HL-60/S4 (cell line): ENCODE measurements around the gene LRP2.

Experiments
- in situ Hi-C: fragments of 300-500 bp; cut with MboI; formaldehyde crosslinking; loops from 2 replicates; pipeline ENCODE4 v1.14.3; 2022; ENCODE audit warnings: low sequenced_read_pairs

Gene LRP2

GRCh38 chr2:169131587-169132512 lies 230.5 kb downstream of the LRP2 start:
- in situ Hi-C loops = loop anchor here (10.0 kb wide), 1 partner anchor 167 kb away; no protein-coding TSS in a partner anchor

DNA sequence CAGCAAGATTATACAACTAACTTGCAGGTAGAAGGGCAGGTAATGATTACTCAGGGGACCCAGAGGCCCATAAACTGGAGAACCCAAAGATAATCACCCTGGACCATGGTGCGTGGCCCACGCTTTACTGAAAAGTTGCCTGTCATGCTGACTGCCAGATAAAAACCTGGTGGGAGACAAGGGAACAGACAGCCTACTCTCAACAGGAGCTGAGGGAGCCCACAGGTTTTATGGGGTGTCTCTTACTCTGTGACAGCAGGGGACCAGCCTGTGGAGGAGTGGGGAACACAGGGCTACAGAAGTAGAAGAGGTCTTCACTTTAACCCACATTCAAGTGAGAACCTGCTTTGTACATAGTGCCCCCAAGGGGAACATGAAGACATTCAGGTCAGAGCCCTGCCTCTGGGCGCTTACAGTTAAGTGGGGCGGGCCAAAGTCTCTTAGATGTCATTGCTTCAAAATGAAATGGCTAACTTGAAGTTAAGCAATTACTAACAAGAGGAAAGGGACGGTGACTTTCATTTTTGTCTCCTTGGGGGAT lies 232.6 kb downstream of the LRP2 start:
- in situ Hi-C loops = loop anchor here (10.0 kb wide), 1 partner anchor 165 kb away; no protein-coding TSS in a partner anchor

GRCh38 chr2:169119851-169120250 lies 242.5 kb downstream of the LRP2 start:
- in situ Hi-C loops = no loop called here

- in situ Hi-C loops = no loop called here
These were observed 243.1 kb downstream of the LRP2 start for GRCh38 chr2:169119123-169119760.

- in situ Hi-C loops = no loop called here
These were observed 244.3 kb downstream of the LRP2 start for GRCh38 chr2:169118060-169118459.

- in situ Hi-C loops = no loop called here
These were observed 245.3 kb downstream of the LRP2 start for GRCh38 chr2:169116993-169117392.

GRCh38 chr2:169116327-169116726 lies 246.0 kb downstream of the LRP2 start:
- in situ Hi-C loops = no loop called here

DNA sequence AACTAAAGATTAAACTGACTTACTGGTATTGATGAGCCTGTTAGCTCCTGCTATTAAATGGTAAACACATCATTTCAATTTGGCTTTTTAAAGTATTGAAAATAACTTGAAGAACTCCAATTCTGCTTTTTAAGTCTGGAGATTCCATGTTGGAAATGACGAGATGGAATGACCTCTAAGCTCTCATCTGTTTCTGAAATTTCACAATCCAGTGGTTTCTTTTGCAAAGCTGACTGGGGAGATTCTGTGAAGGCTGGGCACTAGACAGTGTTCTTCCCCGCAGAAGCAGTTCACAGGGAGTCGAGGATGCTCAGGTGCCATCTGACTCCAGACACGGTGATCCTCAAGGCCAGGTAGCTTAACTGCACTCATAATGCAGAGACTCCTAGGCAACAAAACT lies 248.3 kb downstream of the LRP2 start:
- in situ Hi-C loops = no loop called here

DNA sequence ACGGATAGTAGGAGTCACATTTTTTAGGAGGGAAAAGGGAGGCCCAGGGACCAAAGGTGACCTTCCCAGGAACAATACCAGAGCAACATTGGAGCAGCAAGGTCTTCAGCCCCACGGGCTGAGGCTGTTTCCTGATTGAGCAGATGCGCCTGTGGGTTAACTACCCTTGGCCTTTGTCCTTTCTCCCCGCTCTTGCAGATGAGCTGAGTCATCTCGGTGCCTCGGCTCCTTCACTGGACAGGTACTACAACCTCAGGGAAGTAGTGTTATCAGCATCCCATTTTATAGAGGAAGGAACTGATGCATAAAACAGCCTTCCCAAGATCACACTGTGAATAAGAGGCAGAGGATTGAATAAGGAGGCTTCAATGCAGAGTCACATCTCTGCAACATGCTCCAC lies 249.5 kb downstream of the LRP2 start:
- in situ Hi-C loops = no loop called here

DNA sequence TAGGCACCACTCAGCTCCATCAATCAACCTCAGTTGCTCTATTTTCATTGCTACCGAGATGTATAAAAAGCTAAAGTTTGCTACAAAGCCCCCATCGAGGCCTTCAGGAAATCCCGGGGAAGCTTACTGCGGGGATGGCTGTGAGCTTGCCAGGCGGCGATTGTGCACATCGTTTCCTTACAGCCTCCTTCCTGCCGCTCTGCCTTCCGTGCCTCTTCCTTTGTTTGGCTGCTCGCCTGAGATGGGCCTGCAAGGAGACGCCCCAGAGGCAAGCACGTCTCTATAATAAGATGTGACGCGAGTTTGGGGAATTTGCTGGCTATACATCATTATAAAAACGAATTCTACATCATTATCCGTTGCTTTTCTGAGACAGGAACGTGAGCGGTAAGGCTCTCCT lies 251.4 kb downstream of the LRP2 start:
- in situ Hi-C loops = no loop called here

GRCh38 chr2:169110419-169110818 lies 251.9 kb downstream of the LRP2 start:
- in situ Hi-C loops = no loop called here

DNA sequence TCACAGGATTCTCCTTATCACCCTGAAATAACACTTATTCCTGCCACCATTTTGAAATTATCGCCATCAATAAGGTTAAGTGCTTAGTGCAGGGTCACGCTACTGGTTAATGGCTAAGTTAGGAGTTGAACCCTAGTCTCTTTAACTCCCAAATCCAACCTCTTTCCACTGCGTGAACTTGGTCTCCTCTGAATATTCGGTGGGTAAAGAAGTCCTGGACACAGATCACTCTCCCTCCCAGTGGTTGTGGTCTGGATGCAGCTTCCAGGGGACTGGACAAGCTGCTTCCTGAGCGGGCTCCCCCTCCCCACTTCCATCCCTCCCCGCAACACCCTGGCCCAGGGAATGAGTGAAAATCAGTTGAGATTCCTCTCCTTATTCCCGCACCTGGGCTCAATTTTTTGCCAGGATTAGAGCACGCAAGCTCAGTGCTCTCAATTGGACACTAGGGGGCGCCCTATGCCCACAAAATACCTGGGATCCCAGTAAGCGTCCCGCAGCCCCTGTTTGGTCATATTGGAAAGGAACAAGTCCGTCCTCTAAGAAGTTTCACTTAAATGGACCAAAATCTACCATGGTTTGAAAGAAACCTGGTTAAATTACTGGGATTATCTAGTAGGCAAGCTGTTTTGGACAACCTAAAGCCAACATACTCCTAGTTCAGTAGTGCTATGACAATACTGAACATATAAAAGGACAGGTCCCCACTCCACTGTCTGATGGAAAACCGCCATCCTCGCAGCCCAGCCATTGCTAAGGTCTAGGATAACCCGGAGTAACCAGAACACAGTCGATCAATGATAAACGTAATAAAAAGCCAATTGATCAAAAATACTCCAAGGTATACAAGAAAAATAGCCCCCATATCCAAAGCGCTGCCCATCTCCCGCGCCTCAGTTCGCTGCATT lies 252.6 kb downstream of the LRP2 start:
- in situ Hi-C loops = no loop called here

DNA sequence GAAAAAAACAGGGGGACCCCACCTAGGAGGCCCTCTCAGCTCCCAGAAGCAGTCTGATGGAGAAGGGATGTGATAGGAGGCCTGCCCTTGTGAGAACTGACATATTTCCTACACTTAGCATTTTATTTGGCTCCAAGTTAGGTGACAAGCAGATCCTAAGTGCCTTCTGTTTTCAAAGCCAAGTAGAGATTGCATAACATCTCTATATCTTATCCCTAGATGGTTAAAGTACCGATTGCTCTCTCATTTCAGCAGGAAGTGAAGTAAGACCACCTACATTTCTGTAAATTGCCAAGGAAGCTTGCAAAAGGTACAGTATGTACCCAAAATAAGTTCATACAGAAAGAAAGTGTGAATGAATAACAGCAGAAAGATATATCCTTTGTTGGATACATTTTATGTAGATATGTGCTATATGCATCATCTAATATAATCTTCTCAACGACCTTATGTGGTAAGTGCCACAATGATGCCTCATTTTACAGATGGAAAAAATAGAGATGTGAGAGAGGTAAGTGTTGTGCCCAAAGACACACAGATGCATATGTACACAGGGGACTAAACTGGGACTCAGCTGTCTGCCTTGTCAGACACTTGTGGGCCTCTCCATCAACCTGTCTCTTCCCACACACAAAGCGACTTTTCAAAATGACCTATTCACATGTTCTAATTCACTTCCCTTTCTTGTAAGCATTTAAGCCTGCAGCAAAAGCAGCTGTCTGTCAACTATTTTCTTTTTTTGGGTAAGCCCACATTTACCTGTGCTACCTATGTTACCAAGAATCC lies 254.0 kb downstream of the LRP2 start:
- in situ Hi-C loops = no loop called here

DNA sequence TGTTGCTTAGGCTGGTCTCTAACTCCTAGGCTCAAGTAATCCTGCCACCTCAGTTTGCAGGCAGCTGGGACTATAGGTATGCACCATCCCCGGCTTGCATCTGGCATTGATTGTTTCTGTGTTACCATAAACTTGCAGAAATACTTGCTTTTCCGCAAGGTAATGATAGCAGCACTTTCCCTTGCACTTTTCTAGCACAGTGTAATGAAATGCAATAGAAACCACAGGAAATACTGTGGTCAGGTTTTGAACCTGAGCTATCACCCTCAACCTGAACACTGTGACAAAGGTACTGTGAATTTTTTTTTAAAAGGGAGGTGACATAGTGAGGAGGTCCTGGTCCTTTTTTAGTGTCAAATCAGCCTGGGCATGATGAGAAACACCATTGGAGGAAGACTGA lies 254.7 kb downstream of the LRP2 start:
- in situ Hi-C loops = no loop called here

DNA sequence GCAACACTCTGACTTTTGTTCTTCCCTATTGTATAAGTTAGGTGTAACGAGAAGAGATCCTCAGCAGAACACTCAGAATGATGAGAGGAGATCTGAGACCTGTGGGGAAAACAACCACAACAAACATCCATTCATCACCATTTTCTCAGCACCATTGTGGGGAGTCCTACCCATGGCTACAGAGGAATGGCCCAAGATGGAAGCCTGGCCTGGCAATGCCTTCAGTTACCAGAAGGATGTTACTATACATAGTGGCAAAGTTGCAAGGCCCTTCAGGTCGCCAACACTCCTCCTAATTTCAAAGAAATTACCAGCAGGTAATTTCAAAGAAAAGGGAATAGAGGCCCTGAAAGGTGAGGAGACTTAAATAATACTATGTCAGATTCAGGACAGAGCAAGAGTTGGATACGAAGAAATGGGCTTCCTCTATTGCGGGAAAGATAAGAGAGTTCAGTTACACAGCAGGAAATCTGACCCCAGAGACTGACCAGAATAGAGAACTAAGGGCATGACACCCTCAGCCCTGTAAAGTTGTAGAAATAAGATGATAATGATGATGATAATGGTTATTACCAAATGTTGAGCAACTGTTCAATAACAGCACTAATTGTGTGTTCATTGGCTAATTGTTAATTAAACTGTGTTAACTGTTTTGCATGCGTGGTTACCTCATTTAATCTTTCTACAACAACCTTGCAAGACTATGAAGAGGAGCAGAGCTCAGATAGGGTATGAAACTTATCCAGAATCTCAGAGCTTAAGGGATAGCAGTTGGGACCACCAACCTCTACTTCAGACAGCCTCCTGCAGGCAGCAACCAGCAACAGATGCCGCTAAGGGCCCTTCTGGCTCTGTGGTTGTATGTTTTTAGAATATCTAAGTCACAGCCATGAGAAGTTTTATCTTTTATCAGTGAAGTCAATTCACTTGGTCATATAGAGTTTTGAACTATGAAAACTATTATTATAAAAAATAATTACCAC lies 255.5 kb downstream of the LRP2 start:
- in situ Hi-C loops = no loop called here

DNA sequence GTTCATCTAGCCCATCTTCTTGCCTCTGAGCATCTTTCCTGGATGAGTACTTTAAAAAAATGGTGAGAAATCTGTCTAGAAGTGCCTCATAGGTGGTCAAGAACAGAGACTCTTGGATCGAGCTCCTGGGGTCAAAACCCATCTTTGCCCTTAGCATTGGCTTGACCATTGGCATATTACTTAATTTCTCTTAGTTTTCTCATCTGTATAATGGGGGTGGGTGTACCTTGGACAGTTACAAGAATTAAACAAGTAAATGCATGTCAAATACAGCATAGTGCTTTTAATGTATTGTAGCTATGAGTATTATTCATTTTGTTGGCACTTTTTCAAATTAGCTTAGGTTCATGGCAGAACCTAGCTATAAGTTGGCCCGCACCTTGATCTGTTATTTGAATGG lies 256.2 kb downstream of the LRP2 start:
- in situ Hi-C loops = no loop called here

- in situ Hi-C loops = no loop called here
These were observed 256.9 kb downstream of the LRP2 start for GRCh38 chr2:169105476-169105875.

DNA sequence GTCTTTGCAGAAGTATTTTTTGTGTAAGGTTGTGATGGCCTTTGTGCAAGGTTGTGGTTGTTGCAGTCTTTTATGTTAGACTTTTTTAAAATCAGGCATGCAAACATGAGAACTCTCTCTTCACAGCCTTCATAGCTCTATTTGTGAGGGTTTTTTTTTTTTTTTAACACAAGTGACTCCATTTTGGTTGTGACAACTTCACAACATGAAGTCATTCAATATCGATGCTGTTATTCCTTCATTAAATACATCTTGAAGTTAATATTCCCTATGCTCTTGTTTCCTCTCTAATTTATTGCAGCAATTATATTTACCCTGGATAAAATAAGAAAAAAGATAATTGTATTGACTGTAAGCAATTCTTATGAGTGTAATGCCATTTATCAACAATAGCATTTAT lies 257.5 kb downstream of the LRP2 start:
- in situ Hi-C loops = no loop called here

- in situ Hi-C loops = no loop called here
These were observed 266.7 kb downstream of the LRP2 start for GRCh38 chr2:169095621-169096105.
